IPS-NIHi7 (cell line): ENCODE results near the gene KANSL1.

ENCODE experiments used
- DNase-seq: peaks from one replicate; pipeline ENCODE4 v3.0.0; 2012; ENCODE audit warnings: mixed read lengths; ENCODE audit errors: extremely low spot score

The KANSL1 gene

DNA sequence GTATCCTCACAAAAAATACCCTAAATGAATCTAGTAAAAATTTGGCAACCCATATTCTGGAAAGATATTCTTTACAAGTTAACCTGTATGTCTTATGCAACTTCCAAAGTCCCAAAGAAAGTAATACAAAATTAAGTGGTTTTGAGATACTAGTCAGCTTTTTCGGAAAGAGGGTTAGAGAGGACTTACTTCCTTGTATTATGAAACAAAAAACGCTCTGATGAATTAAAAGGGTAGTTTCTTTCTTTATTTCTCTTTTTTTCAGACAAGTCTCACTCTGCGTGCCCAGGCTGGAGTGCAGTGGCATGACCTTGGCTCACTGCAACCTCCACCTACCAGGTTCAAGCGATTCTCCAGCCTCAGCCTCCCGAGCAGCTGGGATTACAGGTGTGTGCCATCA, 51.6 kb downstream of the KANSL1 start:
- no peak for DNase-seq

- no peak for DNase-seq
Measured at GRCh38 chr17:46140645-46141197, 52.5 kb downstream of the KANSL1 start.

GRCh38 chr17:46139432-46140210, 53.6 kb downstream of the KANSL1 start:
- no peak for DNase-seq

DNA sequence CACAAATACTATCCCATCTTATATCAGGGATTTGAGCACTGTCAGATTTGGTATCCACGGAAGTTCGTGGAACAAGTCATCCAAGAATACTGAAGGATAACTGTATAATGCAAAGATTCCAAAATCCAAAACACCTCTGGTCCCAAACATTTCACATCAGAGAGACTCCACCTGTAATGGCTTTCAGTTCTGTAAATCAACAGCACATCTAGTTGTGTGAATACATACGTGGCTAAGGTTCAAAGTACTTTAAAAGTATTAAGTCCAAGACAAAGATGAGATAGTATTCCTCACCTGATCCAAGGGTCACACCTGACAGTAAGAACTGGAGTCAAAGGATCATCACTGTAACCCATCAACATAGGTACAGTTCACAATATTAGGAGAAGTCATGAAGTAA, 54.8 kb downstream of the KANSL1 start:
- DNase-seq = no peak

- no peak for DNase-seq
Measured at GRCh38 chr17:46136820-46137219, 56.4 kb downstream of the KANSL1 start.

- no peak for DNase-seq
Measured at GRCh38 chr17:46135879-46136563, 57.2 kb downstream of the KANSL1 start.

DNA sequence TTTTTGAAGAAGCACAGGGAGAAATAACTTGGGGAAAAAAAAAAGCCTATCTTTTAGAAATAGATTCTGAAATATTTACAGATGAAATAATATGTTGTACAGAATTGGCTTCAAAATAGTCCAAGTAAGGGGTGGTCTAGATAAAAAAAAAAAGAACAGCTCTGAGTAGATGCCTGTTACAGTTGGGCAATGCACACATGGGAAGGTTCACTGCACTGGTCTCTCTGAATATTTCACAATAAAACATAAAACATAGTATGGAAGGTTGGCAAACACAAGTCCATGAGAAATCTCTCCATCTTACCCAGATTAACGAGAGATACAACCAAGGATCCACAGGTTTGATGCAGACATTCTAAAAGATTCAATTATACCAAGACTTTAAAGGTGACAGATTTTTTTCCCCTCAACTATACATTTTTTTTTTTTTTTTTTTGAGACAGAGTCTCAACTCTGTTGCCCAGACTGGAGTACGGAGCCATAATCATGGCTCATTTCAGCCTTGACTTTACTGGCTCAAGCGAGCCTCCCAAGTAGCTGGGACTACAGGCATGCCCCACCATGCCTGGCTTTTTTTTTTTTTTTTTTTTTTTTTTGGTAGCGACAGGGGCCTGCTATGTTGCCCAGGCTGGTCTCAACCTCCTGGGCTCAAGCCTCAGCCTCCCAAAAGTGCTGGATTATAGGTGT, 58.0 kb downstream of the KANSL1 start:
- no peak for DNase-seq

GRCh38 chr17:46129302-46129701, 63.9 kb downstream of the KANSL1 start:
- DNase-seq = no peak

GRCh38 chr17:46128453-46128852, 64.8 kb downstream of the KANSL1 start:
- no peak for DNase-seq

DNA sequence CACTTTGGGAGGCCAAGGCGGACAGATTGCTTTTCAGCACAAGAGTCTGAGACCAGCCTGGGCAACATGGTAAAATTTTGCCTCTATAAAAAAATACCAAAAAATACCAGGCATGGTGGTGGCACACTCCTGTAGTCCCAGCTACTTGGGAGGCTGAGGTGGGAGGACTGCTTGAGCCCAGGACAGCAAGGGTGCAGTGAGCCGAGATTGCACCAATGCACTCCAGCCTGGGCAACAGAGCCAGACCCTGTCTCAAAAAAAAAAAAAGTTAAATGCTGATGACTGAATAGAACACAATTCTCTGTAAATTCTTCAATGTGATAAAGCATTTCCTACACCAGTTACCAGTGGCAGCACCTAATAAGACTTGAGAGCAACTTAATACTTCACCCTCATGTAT, 65.7 kb downstream of the KANSL1 start:
- no peak for DNase-seq

DNA sequence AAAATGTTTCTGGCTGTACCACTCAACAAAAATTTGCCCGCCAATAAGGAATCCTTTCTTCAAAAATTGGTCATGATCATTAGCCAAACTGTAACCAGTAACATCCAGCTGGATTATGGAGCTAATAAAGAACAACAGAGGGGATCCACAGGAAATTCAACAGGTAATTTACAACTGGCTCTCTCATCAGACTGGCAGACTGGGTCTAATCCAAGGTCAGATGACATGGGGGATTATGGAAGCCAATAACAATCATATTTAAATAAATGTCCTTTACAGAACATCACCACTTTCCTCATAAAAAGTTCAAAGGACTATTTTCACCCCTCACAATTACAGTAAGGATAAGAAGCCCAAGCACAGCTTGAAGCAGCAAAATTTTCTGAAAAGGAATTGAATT, 66.4 kb downstream of the KANSL1 start:
- DNase-seq = no peak

DNA sequence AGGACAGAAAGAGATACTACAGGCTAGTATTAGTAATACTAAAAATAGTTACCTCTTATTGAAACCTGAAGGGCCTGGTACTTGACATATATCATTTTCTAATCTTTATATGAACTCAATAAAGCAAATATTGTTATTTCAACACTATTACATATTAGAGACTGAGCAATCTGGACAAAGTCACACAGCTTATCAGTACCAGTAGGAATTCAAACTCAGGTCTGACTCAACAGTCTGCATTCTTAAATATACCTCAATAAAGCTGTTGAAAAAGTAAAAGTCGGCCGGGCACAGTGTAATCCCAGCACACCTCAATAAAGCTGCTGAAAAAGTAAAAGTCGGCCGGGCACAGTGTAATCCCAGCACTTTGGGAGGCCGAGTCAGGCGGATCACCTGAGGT, 67.4 kb downstream of the KANSL1 start:
- DNase-seq = no peak

DNA sequence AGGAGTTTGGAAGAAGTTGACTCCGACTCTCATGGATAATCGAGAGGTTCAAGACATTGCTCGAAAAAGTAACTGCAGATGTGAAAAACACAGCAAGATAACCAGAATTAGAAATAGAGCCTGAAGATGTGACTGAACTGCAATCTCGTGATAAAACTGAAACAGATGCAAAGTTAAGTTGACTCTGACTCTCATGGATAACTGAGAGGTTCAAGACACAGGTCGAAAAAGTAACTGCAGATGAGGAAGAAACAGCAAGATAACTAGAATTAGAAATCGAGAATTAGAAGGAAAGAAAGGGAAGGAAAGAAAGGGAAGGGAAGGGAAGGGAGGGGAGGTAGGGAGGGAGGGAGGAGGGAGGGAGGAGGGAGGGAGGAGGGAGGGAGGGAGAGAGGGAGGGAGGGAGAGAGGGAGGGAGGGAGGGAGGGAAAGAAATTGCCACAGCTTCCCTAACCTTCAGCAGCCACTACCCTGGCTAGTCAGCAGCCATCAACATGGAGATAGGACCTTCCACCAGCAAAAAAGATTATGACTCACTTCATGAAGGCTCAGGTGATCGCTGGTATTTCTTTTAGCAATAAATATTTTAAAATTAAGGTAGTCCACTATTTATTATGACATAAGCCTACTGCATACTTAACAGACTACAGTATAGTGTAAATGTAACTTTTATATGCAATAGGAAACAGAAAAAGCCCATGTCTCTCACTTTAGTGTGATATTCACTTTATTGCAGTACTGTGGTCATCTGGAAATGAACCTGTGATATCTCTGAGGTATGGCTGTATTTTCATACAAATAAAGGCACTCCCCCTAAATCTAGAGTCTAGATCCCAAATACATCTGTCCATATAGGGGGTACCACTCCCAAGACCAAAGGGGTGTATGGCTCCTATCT, 68.3 kb downstream of the KANSL1 start:
- DNase-seq = no peak

GRCh38 chr17:46123607-46124006, 69.6 kb downstream of the KANSL1 start:
- no peak for DNase-seq

DNA sequence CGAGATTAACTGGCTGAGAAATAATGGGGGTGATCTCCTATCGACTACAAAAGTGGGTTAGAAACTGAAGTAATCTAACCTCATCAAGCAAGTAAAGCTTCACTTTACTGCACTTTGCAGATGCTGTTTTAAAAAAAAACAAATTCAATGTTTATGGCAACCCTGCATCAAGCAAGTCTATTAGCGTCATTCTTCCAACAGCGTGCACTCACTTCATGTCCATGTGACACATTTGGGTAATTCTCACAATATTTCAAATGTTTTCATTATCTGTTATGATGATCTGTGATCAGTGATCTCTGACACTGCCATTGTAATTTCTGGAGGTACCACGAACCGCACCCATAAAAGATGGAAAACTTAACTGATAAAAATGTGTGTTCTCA, 70.8 kb downstream of the KANSL1 start:
- DNase-seq = no peak

DNA sequence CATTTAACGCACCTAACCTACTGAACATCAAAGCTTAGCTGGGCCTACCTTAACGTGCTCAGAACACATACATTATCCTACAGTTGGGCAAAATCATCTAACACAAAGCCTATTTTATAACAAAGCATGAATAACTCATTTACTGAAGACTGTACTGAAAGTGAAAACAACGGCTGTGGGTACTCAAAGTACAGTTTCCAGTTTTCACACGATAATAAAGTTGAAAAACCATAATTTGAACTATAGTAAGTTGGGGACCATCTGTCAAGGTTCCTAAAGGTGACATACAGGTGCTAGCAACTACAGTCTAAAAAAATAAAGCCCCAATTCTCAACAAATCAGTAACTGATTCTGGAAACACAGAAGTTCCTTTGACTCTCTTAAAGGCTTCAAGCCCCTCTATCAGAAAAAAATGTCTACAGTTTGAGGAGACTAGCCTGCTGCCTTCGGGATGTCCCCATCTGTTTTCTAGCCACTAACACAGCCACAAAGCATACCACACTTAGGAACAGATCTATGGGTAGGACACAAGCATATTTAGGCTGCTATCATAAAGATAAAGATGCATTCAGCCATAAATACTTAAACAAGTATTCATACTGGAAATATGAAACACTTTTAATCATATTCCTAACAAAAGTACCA, 71.3 kb downstream of the KANSL1 start:
- DNase-seq = no peak

GRCh38 chr17:46121165-46121764, 72.0 kb downstream of the KANSL1 start:
- DNase-seq = no peak

DNA sequence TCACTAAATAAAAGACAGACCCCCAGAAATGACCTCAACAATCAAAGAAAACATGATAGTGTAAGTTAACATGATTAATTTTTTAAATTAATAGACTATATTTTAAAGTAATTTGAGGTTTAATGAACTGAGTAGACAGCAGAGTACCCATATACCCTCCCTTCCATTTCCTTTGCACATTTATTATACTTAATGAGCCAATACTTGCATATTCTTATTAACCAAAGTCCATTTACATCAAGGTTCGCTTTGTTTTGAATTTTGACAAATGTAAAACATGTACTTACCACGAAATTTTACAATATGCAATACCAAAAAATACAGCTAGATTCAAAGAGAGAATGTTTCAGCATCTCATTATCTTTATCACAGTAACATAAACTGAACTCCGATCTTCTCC, 72.7 kb downstream of the KANSL1 start:
- no peak for DNase-seq

GRCh38 chr17:46120078-46120477, 73.2 kb downstream of the KANSL1 start:
- no peak for DNase-seq

- DNase-seq = no peak
Measured at GRCh38 chr17:46118964-46119363, 74.3 kb downstream of the KANSL1 start.
